Measurements from ENCODE around the gene WFIKKN1. TPM values are rescaled to one million over a fixed set of nuclear protein-coding genes. Genes with fewer than 3 reads are reported as not detected.

Gene WFIKKN1
- total and polyA plus RNA-seq, 2 of the 13 experiments (the other 11 are each of a cell fraction or from before 2014, with no cell fraction given), result 1.7 to 4.9 TPM

GRCh38 chr16:636206-637080 lies 5.7 kb downstream of the WFIKKN1 start, which contains the start of gene METTL26 (continued):
- no peak for TF ChIP-seq NFAT5 (CRISPR knock-in tag; IDR thresholded peaks at IDR 0.05)
- peak; percentile 87 for TF ChIP-seq RBFOX2 (IDR thresholded peaks at IDR 0.05; ENCODE audit: low read depth, low read length)
- TF ChIP-seq PLSCR1 (CRISPR knock-in tag; IDR thresholded peaks at IDR 0.05; ENCODE audit: borderline replicate concordance), result 0 out of 2 replicates have a peak, but pooled peaks have one; percentile 35
- TF ChIP-seq ZNF12 (CRISPR knock-in tag; IDR thresholded peaks at IDR 0.05), result peak; percentile 15; the same call in 1 of the 2 replicates
- peak; percentile 77; the same call in 1 of the 2 replicates for TF ChIP-seq ZC3H13 (CRISPR knock-in tag; IDR thresholded peaks at IDR 0.05)
- TF ChIP-seq FOXO4 (CRISPR knock-in tag; conservative IDR thresholded peaks at IDR 0.05), result 0 out of 2 replicates have a peak, but pooled peaks have one; percentile 41
- TF ChIP-seq ATF1 (CRISPR knock-in tag; IDR thresholded peaks at IDR 0.05), result no peak
- TF ChIP-seq ISX (CRISPR knock-in tag; conservative IDR thresholded peaks at IDR 0.05), result no peak
- no peak for TF ChIP-seq ZBTB34 (CRISPR knock-in tag; IDR thresholded peaks at IDR 0.05)
- peak; percentile 83 for TF ChIP-seq ZNF501 (CRISPR knock-in tag; IDR thresholded peaks at IDR 0.05)
- no peak for TF ChIP-seq ZNF879 (CRISPR knock-in tag; IDR thresholded peaks at IDR 0.05)
- no peak for TF ChIP-seq ATF6 (CRISPR knock-in tag; conservative IDR thresholded peaks at IDR 0.05)
- TF ChIP-seq SNAI1 (CRISPR knock-in tag; IDR thresholded peaks at IDR 0.05; ENCODE audit: borderline replicate concordance), result 0 out of 2 replicates have a peak, but pooled peaks have one; percentile 66
- peak; percentile 69; the same call in 1 of the 2 replicates for TF ChIP-seq JUN (CRISPR knock-in tag; IDR thresholded peaks at IDR 0.05)
- peak; percentile 35 for TF ChIP-seq IKZF4 (CRISPR knock-in tag; IDR thresholded peaks at IDR 0.05; ENCODE audit: borderline replicate concordance, low read depth, not compliant biosample characterization)
- TF ChIP-seq ZNF614 (CRISPR knock-in tag; IDR thresholded peaks at IDR 0.05; ENCODE audit: borderline replicate concordance), result no peak; the same call in 1 of the 2 replicates
- peak; percentile 87 for TF ChIP-seq TMF1 (CRISPR knock-in tag; IDR thresholded peaks at IDR 0.05; ENCODE audit: low read depth)
